Activated CD4-positive, alpha-beta T cell treated with anti-CD3 and anti-CD28 coated beads for 36 hours (primary cell): ENCODE results near the gene ENPP5. TPM values are rescaled to one million over a fixed set of nuclear protein-coding genes. Genes with fewer than 3 reads are reported as not detected.
"Not testable (repeated sequence)": the region's sequence is repeated elsewhere in the genome, so short reads cannot be mapped to it uniquely, and the experiment has no call there.

ENCODE experiments used
- ATAC-seq: fragments of 200-7000 bp; cut with Tn5 transposase; one replicate; pipeline ENCODE4 v1.10.0; 2021; ENCODE audit warnings: mild to moderate bottlenecking, moderate library complexity
- CTCF ChIA-PET: fragments of 350-600 bp; sonication (Branson Sonifier 250); formaldehyde crosslinking; loops from one replicate; lab custom pipeline; 2021; ENCODE audit warnings: antibody characterized with exemption; lab: Charles Lee
- POLR2A ChIA-PET: fragments of 350-600 bp; sonication (Branson Sonifier 250); formaldehyde crosslinking; loops from one replicate; lab custom pipeline; 2021; ENCODE audit warnings: antibody characterized with exemption, inconsistent platforms; lab: Charles Lee
- DNase-seq: peaks from one replicate; pipeline ENCODE4 v3.0.0-alpha.2; 2020
- H3K27ac Mint-ChIP-seq: one replicate; pipeline ENCODE4 v1.8.0; 2021; ENCODE audit warnings: mixed read lengths
- H3K27me3 Mint-ChIP-seq: one replicate; pipeline ENCODE4 v1.8.0; 2021; ENCODE audit warnings: mixed read lengths
- H3K36me3 Mint-ChIP-seq: one replicate; pipeline ENCODE4 v1.8.0; 2021; ENCODE audit warnings: low read depth, mixed read lengths
- H3K4me1 Mint-ChIP-seq: one replicate; pipeline ENCODE4 v1.8.0; 2021; ENCODE audit warnings: mixed read lengths
- H3K4me3 Mint-ChIP-seq: one replicate; pipeline ENCODE4 v1.8.0; 2021; ENCODE audit warnings: mild to moderate bottlenecking, moderate library complexity, mixed read lengths
- H3K9me3 Mint-ChIP-seq: one replicate; pipeline ENCODE4 v1.8.0; 2021; ENCODE audit warnings: low read depth, mixed read lengths
- intact Hi-C, 2 experiments: fragments of 100-400 bp; cut with DNase I in 1 of 2; cut with micrococcal nuclease in 1 of 2; formaldehyde crosslinking; loops; one replicate each; pipeline versions ENCODE4 v1.14.2 to v1.15.1; 2022 to 2024; cut with DNase I, micrococcal nuclease
- total RNA-seq, 2 experiments: library from RNA; stranded (reverse); gene quantifications; one replicate each; pipeline ENCODE4 v1.2.3, GENCODE V29; 2021

The ENPP5 gene
- total RNA-seq, 2 experiments from 2014 or later, result 0.16 to 0.23 TPM

DNA sequence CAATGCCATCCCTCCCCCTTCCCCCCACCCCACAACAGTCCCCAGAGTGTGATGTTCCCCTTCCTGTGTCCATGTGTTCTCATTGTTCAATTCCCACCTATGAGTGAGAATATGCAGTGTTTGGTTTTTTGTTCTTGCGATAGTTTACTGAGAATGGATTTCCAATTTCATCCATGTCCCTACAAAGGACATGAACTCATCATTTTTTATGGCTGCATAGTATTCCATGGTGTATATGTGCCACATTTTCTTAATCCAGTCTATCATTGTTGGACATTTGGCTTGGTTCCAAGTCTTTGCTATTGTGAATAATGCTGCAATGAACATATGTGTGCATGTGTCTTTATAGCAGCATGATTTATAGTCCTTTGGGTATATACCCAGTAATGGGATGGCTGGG is 39.5 kb downstream of the ENPP5 start:
- H3K4me3 Mint-ChIP-seq, ATAC-seq, H3K27me3 Mint-ChIP-seq, H3K27ac Mint-ChIP-seq, POLR2A ChIA-PET, DNase-seq, CTCF ChIA-PET, H3K9me3 Mint-ChIP-seq, H3K36me3 Mint-ChIP-seq: not testable (repeated sequence)
- H3K4me1 Mint-ChIP-seq, result peaks cover 38% of the 10 kb centered on the region
- intact Hi-C loops, result loop anchor here (2.0 to 5.0 kb wide), 3 partner anchors 40 to 522 kb away; partner anchors contain the start of genes ENPP5 (in 2 of the 2), CYP39A1 (in 1 of the 2) and SLC25A27 (in 1 of the 2)

DNA sequence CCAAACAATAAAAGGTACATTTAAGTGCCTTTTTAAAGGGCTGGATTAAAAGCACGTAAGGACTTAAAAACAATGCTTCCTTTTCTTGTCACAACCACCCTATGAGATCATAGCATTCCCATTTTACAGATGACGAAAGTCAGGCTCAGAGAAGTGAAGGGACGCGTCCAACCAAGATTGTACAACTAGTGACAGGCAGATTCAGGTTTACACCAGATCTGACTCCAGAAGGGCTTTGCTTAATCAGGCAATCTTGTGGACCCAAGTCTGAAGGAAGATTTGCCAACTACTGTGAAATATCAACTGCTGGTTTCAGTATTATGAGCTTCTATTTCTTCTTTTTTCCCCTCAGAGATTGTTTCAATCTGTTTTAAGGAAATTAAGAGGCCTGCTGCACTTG is 40.1 kb downstream of the ENPP5 start:
- Mint-ChIP-seq H3K27ac (peak overlapping the region; percentile 88), H3K9me3 (no peaks in the 10 kb centered on the region), H3K4me3 (peak overlapping the region; percentile 87), H3K27me3 (no peaks in the 10 kb centered on the region), H3K4me1 (peaks cover 39% of the 10 kb centered on the region), H3K36me3 (peaks cover 2% of the 10 kb centered on the region)
- CTCF ChIA-PET, result interaction anchor here (1.4 to 2.4 kb wide), 2 partner anchors 18 to 40 kb away, joined by 3 to 17 read pairs; no protein-coding TSS in a partner anchor
- ATAC-seq (no peak), DNase-seq (no peak)
- intact Hi-C loops, result loop anchor here (2.0 to 5.0 kb wide), 3 partner anchors 40 to 522 kb away; partner anchors contain the start of genes ENPP5 (in 2 of the 2), CYP39A1 (in 1 of the 2) and SLC25A27 (in 1 of the 2)
- POLR2A ChIA-PET, result interaction anchor here (0.6 to 0.7 kb wide), 2 partner anchors 40 to 119 kb away, joined by 3 to 4 read pairs; no protein-coding TSS in a partner anchor

DNA sequence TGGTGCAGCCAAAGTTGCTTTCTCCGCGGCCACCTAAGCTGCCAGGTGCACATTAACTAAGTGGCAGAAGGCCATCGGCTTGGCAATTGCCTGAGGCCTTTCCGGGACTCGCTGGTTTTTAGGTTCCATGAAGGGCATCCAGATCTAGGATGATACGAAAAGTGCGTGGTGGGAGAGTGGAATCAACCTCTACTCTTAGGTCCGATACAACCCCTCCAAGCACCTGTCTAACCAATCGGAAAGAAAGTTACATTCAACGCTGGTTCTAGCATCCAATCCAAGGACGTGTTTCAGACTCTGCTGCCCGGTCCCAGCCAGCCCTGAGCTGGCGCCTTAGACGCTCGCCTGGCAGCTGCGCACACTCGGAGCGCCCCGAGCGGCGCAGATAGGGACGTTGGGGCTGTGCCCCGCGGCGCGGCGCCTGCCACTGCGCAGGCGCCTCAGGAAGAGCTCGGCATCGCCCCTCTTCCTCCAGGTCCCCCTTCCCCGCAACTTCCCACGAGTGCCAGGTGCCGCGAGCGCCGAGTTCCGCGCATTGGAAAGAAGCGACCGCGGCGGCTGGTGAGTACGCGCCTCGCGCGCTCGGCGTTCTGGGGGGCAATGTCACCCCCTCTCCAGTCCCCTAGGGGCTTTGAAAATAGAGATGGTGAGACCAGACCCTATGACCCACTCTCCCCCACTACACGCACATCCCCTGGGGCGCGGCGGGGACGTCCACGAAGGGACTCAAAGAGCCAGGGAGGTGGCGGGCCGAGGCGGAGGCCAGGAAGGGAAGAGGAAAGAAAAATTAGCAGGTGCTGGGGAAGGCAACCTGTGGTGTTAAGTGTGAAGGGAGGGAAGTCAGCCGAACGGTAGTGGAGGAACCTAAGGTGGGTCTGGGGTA is 40.9 kb downstream of the ENPP5 start, which contains the start of gene ENPP4:
Gene ENPP4, plus strand, starts transcription at position 361 of the 883 bp plus-strand sequence. CDS start 9,595 bp downstream, outside the sequence.
- no peaks in the 10 kb centered on the region for H3K27me3 Mint-ChIP-seq
- peak; percentile 100 for ATAC-seq
- peak; percentile 92 for DNase-seq

DNA sequence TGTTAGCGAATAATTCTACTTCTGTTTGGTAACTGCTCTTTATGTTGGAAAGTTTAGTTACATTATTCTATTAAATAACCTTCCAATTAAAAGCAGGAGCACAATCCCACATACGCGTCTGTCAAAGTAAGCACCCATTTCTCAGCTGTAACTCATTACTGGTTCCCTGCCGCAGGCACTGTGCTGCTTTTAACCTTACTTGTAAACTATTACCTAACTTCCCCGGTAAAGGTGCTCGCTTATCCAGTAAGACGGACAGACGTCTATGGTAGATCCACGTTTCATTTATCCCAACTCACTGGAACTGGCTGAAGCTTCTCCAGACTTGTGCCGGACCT is 41.5 kb downstream of the ENPP5 start:
- H3K27ac Mint-ChIP-seq, result peak overlapping the region; percentile 66
- ATAC-seq (peak; percentile 22), DNase-seq (no peak)
- intact Hi-C loops, result loop anchor here (5.0 to 10.0 kb wide), 2 partner anchors 37 to 1346 kb away; partner anchors contain the start of gene CD2AP (in 1 of the 2)
- peaks cover 30% of the 10 kb centered on the region for H3K4me1 Mint-ChIP-seq
- CTCF ChIA-PET, result interaction anchor here (0.5 to 2.4 kb wide), 14 partner anchors 9 to 1228 kb away, joined by 3 to 17 read pairs (median 3); no protein-coding TSS in a partner anchor
- peaks cover 2% of the 10 kb centered on the region for H3K36me3 Mint-ChIP-seq
- H3K4me3 Mint-ChIP-seq, result peak overlapping the region; percentile 87
- POLR2A ChIA-PET, result interaction anchor here (1.5 kb wide), 1 partner anchor 91 kb away, joined by 4 read pairs; no protein-coding TSS in a partner anchor
- H3K27me3 Mint-ChIP-seq, result no peaks in the 10 kb centered on the region
- H3K9me3 Mint-ChIP-seq, result no peaks in the 10 kb centered on the region

More for the DNA sequence above, 40.9 kb downstream of the ENPP5 start, which contains the start of gene ENPP4:
- Mint-ChIP-seq H3K36me3 (peaks cover 2% of the 10 kb centered on the region), H3K4me3 (peak within 1 kb of the TSS; percentile 87), H3K4me1 (peaks cover 32% of the 10 kb centered on the region), H3K27ac (peak within 1 kb of the TSS; percentile 88), H3K9me3 (no peaks in the 10 kb centered on the region)
- ChIA-PET CTCF (interaction anchor here (0.5 to 2.4 kb wide), 13 partner anchors 14 to 1227 kb away, joined by 3 to 17 read pairs (median 3); no protein-coding TSS in a partner anchor), POLR2A (interaction anchor here (0.6 to 1.5 kb wide), 2 partner anchors 91 to 118 kb away, joined by 3 to 4 read pairs; no protein-coding TSS in a partner anchor)
- intact Hi-C loops, result loop anchor here (2.0 to 10.0 kb wide), 5 partner anchors 38 to 1345 kb away; partner anchors contain the start of genes ENPP5 (in 2 of the 2), CD2AP (in 1 of the 2), CYP39A1 (in 1 of the 2) and SLC25A27 (in 1 of the 2)

DNA sequence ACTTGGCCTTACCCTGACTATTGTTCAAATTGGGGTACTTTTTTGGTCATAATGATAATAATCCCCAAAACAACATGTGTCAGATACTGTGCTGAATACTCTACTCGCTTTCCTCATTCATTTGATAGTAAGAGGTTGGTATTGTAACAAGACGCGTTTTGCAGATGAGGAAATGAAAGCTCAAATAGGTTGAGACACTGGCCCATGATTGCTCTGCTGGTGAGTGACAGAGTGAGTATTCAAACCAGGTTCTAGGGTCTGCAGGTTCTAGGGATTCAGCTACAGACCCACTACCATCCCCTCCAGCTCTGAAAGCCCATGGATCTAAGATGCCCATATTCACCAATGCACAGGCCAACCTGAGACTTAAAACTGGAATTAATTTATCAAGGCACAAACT is 42.3 kb downstream of the ENPP5 start:
- peak overlapping the region; percentile 87 for H3K4me3 Mint-ChIP-seq
- no peaks in the 10 kb centered on the region for H3K9me3 Mint-ChIP-seq
- H3K36me3 Mint-ChIP-seq, result no peaks in the 10 kb centered on the region
- no peak for ATAC-seq
- no peaks in the 10 kb centered on the region for H3K27me3 Mint-ChIP-seq
- intact Hi-C loops, result loop anchor here (5.0 to 10.0 kb wide), 2 partner anchors 36 to 1346 kb away; partner anchors contain the start of gene CD2AP (in 1 of the 2)
- DNase-seq, result no peak
- POLR2A ChIA-PET, result no interaction called here
- CTCF ChIA-PET, result interaction anchor here (0.8 to 2.4 kb wide), 4 partner anchors 10 to 198 kb away, joined by 3 to 17 read pairs (median 5); no protein-coding TSS in a partner anchor
- no peak overlapping the region for H3K27ac Mint-ChIP-seq
- peaks cover 23% of the 10 kb centered on the region for H3K4me1 Mint-ChIP-seq

DNA sequence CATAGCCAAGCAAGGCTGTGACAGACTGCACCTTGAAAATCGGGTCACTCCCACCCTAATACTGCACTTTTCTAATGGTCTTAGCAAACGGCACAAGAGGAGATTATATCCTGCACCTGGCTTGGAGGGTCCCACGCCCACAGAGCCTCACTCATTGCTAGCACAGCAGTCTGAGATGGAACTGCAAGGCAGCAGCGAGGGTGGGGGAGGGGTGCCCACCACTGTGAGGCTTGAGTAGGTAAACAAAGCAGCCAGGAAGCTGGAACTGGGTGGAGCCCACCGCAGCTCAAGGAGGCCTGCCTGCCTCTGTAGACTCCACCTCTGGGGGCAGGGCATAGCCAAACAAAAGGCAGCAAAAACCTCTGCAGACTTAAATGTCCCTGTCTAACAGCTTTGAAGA is 51.1 kb downstream of the ENPP5 start:
- DNase-seq, H3K27me3 Mint-ChIP-seq, ATAC-seq, H3K27ac Mint-ChIP-seq, POLR2A ChIA-PET, H3K9me3 Mint-ChIP-seq, H3K4me3 Mint-ChIP-seq, H3K4me1 Mint-ChIP-seq: not testable (repeated sequence)
- CTCF ChIA-PET, result interaction anchor here (0.6 kb wide), 1 partner anchor 14 kb away, joined by 3 read pairs; no protein-coding TSS in a partner anchor
- H3K36me3 Mint-ChIP-seq, result peaks cover 19% of the 10 kb centered on the region
- intact Hi-C loops, result loop anchor here in 1 of 2 experiments (10.0 kb wide), 1 partner anchor 1355 kb away; the partner anchor contains the start of gene CD2AP

DNA sequence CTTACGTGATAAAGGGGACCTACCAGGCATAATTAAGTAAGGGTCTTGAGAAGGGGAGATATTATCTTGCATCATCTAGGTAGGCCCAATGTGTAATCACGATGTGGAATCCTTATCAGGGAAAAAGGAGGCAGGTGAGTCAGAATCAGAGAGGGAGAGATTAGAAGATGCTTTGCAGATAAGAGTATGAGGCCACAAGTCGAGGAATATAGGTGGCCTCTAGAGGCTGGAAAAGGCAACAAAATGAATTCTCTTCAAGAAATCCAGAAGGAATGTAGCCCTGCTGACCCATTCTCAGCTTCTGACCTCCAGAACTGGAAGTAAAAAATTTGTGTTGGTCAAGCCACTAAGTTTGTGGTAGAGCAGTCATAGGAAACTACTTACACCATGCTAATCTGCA is 51.9 kb downstream of the ENPP5 start:
- no peak overlapping the region for H3K27ac Mint-ChIP-seq

DNA sequence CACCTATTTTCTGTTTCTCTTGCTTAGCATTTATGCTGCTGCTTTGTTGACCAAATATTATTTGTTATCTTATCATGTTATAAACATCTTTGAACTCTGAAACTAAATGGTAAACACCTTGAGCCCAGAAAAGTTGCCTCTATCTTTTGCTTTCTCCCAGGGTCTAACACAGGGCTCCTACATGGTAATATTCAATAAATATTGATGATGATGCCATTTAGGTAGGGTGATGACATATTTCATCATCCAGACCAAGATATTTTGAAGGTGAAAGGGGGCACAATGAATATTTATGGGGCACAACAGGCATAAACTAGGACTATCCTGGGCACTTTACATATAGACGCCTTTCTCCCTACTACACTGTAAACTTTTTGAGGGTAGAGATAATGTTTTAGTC is 52.6 kb downstream of the ENPP5 start:
- intact Hi-C loops, result no loop called here
- POLR2A ChIA-PET, result no interaction called here

More for the DNA sequence above, 51.9 kb downstream of the ENPP5 start:
- Mint-ChIP-seq H3K4me3 (no peak overlapping the region), H3K36me3 (peaks cover 19% of the 10 kb centered on the region), H3K4me1 (peaks cover 9% of the 10 kb centered on the region), H3K9me3 (peaks cover 4% of the 10 kb centered on the region), H3K27me3 (no peaks in the 10 kb centered on the region)
- ATAC-seq (no peak), DNase-seq (no peak)
- intact Hi-C loops, result no loop called here
- POLR2A ChIA-PET, result no interaction called here
- CTCF ChIA-PET, result no interaction called here

DNA sequence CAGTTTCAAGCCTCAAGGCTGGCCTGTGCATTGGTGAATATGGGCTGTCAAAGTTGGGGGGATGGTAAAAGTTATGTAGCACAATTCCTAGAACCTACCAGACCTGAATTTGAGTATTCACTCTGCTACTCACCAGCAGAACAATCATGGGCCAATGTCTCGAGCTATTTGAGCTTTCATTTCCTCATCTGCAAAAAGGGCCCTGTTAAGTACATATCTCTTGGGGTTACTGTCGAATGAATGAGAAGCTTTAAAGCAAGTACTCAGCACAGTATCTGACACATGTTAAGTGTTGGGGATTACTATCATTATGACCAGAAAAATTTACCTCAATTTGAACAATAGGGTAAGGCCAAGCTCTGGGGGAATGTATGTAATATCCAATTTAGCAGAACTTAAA is 54.5 kb downstream of the ENPP5 start:
- Mint-ChIP-seq H3K36me3 (peaks cover 18% of the 10 kb centered on the region), H3K9me3 (peaks cover 7% of the 10 kb centered on the region), H3K4me3 (no peak overlapping the region), H3K27ac (no peak overlapping the region), H3K27me3 (no peaks in the 10 kb centered on the region), H3K4me1 (peaks cover 5% of the 10 kb centered on the region)
- no peak for DNase-seq
- ChIA-PET POLR2A (no interaction called here), CTCF (interaction anchor here (1.3 to 1.5 kb wide), 2 partner anchors 13 to 26 kb away, joined by 3 to 7 read pairs; partner anchors contain the start of gene ENPP4)
- no peak for ATAC-seq
- intact Hi-C loops, result no loop called here

More for the DNA sequence above, 52.6 kb downstream of the ENPP5 start:
- H3K9me3 Mint-ChIP-seq, result peaks cover 4% of the 10 kb centered on the region
- DNase-seq (no peak), ATAC-seq (no peak)
- no peaks in the 10 kb centered on the region for H3K27me3 Mint-ChIP-seq
- no peak overlapping the region for H3K4me3 Mint-ChIP-seq
- H3K27ac Mint-ChIP-seq, result no peak overlapping the region
- H3K36me3 Mint-ChIP-seq, result peaks cover 19% of the 10 kb centered on the region
- H3K4me1 Mint-ChIP-seq, result peaks cover 9% of the 10 kb centered on the region
- CTCF ChIA-PET, result interaction anchor here (0.6 to 1.1 kb wide), 2 partner anchors 28 to 360 kb away, joined by 3 to 4 read pairs; no protein-coding TSS in a partner anchor

DNA sequence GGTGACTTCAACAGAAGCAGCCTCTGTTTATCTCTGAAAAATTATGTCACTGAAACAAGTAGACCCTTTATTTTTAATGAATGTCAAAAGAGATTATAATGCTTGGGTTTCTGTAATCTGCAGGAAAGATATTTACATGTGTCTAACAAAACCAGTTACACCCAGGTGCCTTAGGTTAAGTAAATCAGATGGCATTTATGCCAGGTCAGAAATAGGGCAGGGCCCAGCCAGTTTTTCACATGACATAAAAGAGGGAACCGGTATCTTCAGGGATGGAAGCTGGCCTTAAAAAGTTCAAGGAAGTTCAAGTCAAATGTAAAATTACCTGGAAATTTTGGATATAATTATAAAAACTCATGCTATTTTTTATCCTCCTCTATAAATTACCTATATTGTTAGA is 55.1 kb downstream of the ENPP5 start:
- POLR2A ChIA-PET, result no interaction called here

More for the DNA sequence above, 55.1 kb downstream of the ENPP5 start:
- peaks cover 7% of the 10 kb centered on the region for H3K9me3 Mint-ChIP-seq
- intact Hi-C loops, result no loop called here
- no peaks in the 10 kb centered on the region for H3K27me3 Mint-ChIP-seq
- no peak overlapping the region for H3K27ac Mint-ChIP-seq
- H3K36me3 Mint-ChIP-seq, result peaks cover 15% of the 10 kb centered on the region
- H3K4me3 Mint-ChIP-seq, result no peak overlapping the region
- H3K4me1 Mint-ChIP-seq, result peaks cover 5% of the 10 kb centered on the region
- CTCF ChIA-PET, result interaction anchor here (1.3 to 1.5 kb wide), 2 partner anchors 14 to 25 kb away, joined by 3 to 7 read pairs; partner anchors contain the start of gene ENPP4
- no peak for DNase-seq
- no peak for ATAC-seq
